ENCODE measurements around the gene HCN1. TPM values are rescaled to one million over a fixed set of nuclear protein-coding genes. Genes with fewer than 3 reads are reported as not detected.

Gene HCN1
- under 1 TPM in 7 of 8 experiments, not detected in 1; 0.10 to 0.93 (median 0.54) TPM for total RNA-seq

DNA sequence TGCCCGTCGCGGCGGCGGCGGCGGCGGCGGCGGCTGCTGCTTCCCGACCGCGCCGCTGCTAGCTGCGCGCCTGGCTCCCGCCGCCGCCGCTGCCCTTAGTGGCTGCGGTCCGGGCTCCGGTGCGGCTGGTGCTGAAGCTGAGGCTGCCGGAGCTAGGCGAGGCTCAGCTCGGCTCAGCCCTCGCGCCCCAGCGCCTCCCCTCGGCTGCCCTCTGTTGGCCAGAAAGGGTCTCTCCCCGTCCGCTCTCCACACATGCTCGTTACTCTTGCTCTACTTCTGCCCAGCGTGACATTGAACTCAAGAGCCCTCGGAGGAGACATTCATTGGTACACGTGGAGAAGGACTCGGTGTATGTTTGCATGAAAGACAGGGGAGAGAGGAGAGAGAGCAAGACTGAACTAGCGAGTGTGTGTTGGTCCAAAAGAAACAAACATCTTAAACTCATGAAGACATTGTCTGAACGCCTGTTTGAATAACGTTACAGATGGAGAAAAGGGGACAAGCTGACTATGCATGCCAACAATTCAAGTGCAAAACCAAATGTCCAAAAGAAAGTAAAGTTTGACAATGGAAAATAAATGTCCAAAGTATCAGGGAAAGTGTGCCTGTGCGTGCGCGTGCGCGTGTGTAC, at the start of gene HCN1:
Gene HCN1 (minus strand): TSS at position 175 of the 631 bp plus-strand sequence.
- Histone ChIP-seq H3K4me1 (replicated peaks in 1 of 2) (peaks cover 0 to 8% of the 10 kb centered on the region in 2 donors), H3K27ac (no peak within 1 kb of the TSS), H3K4me3 (peak within 1 kb of the TSS; percentile 48 to 61 (median 49))
- ATAC-seq (replicated peaks in 6 of 8) = peak; percentile 82 to 100 (median 99)
- in situ Hi-C loops (cut with MboI; ENCODE audit: low pct_unique_long_range_greater_than_20kb in 2 of 9, low sequenced_read_pairs in 9 of 9, unreplicated experiment in 9 of 9) = no loop called here
- WGBS, 10 experiments = 0 to 95% (median 50%) methylated on average over 2 to 12 of the region's 46 CpGs

DNA sequence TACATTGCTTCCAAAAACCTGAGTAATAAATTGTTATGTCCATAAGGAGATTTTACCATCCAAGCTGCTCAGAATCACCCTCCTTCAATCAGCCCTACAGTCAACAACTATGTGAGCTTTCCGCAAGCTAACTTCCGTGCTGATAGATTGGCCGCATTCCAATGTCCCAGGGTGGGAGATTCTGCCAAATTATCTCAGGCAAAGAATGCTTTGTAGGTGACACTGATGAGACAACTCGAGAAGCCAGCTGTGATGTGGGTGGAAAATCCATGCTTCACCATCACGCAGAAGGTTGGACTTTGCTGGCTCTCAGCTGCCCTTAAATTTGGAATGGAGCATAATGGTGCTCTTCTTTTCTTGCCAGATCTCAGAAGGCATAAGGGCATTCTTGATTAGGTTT, 44.9 kb upstream of the HCN1 start:
- no peak overlapping the region for H3K4me3 ChIP-seq
- in situ Hi-C loops (cut with MboI; ENCODE audit: low pct_unique_long_range_greater_than_20kb in 2 of 9, low sequenced_read_pairs in 9 of 9, unreplicated experiment in 9 of 9) = no loop called here
- no peaks in the 10 kb centered on the region for H3K4me1 ChIP-seq (replicated peaks in 1 of 2)
- no peak for ATAC-seq (replicated peaks in 6 of 8)
- 0 to 100% (median 40%) methylated on average over 1 to 5 of the region's 5 CpGs; no CpG with 5 or more reads in 1 of the 10 experiments for WGBS, 10 experiments
- no peak overlapping the region for H3K27ac ChIP-seq

DNA sequence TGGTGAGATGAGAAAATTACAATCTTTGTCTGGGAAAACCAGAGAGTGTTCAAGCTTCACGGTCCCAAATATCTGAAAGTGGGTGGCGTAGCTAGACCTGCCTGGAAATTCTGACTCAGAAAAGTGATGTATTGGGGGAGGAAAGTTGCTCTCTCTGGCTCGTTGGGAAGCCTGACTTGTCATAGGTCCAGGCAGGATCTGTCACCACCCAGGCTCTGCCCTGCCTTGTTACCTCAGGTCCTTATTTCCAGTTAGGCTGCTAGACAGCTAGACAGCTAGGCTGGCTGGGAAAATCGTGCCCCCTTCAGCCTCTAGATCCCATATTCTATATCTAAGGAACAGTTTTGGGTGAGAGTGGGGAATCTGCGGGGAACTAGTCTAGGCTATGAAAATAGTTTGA, 41.0 kb upstream of the HCN1 start:
- no peak overlapping the region for H3K27ac ChIP-seq
- in situ Hi-C loops (cut with MboI; ENCODE audit: low pct_unique_long_range_greater_than_20kb in 2 of 9, low sequenced_read_pairs in 9 of 9, unreplicated experiment in 9 of 9) = no loop called here
- ATAC-seq (replicated peaks in 6 of 8) = no peak
- 0 to 86% (median 54%) methylated on average over 2 to 5 of the region's 5 CpGs; no CpG with 5 or more reads in 1 of the 10 experiments for WGBS, 10 experiments
- no peak overlapping the region for H3K4me3 ChIP-seq
- H3K4me1 ChIP-seq (replicated peaks in 1 of 2) = no peaks in the 10 kb centered on the region

DNA sequence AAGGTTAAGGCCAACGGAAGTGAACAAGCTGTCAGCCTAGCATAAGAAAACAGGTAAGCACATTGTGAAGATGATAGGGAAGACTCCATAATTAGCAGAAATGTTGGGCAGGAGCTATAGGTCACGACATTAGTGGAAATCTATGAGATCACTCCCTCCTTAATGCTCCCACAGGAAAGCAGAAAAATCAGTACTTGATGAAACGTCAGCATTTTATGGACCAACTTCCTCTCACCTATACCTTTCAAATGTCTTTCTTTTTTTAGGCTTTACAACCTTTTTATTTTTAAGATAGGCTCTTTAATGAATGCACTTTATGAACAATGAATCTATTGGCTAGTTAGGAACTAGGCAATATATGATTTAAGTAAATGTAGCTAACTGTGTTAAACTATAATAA, 29.4 kb upstream of the HCN1 start:
- Histone ChIP-seq H3K27ac (no peak overlapping the region), H3K4me1 (replicated peaks in 1 of 2) (no peaks in the 10 kb centered on the region), H3K4me3 (no peak overlapping the region)
- in situ Hi-C loops (cut with MboI; ENCODE audit: low pct_unique_long_range_greater_than_20kb in 2 of 9, low sequenced_read_pairs in 9 of 9, unreplicated experiment in 9 of 9) = no loop called here
- 0 to 80% (median 66%) methylated on average over 1 to 3 of the region's 3 CpGs; no CpG with 5 or more reads in 1 of the 10 experiments for WGBS, 10 experiments
- ATAC-seq (replicated peaks in 6 of 8) = no peak

DNA sequence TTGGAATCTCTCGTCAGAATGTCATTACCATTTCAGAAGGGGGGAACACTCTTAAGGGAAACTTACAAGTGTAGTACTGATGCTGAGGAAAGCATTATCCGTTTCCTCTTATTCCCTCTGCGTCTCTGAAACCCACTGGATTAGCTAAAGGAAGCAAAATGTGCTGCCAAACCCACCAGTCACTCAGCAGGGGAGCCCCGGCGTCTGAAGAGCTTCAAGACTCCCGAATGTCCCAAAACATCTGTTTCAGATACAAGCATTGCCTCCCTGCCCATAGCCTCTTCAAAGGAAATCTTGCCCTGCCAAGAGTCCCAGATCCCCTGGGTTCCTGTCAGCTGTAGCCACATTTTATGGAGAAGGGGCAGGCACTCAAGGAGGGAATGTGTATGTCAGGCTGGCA, 1.0 kb upstream of the HCN1 start:
- in situ Hi-C loops (cut with MboI; ENCODE audit: low pct_unique_long_range_greater_than_20kb in 2 of 9, low sequenced_read_pairs in 9 of 9, unreplicated experiment in 9 of 9) = no loop called here
- no peak for ATAC-seq (replicated peaks in 6 of 8)
- Histone ChIP-seq H3K27ac (no peak overlapping the region), H3K4me3 (no peak overlapping the region), H3K4me1 (replicated peaks in 1 of 2) (peaks cover 0 to 8% of the 10 kb centered on the region in 2 donors)
- WGBS, 10 experiments = 0 to 100% (median 70%) methylated on average over 1 to 5 of the region's 6 CpGs; no CpG with 5 or more reads in 3 of the 10 experiments

DNA sequence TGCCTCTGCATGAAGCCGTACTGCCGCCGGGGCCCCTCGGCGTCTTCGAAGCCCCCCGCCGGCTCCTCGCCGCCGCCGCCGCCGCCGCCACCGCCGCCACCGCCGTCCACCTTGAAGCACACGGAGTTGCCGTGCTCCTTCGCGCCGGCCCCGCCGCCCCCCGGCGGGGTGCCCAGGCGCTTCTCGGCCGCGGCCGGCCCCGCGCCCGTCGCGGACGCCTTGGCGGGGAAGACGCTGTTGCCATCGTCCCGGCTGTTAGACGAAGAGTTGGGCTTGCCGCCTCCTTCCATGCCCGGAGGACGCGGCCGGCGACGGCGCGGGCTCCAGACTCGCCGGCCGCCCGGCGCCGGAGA, 400 bp downstream of the HCN1 start:
- Histone ChIP-seq H3K4me1 (replicated peaks in 1 of 2) (peaks cover 0 to 8% of the 10 kb centered on the region in 2 donors), H3K4me3 (peak overlapping the region; percentile 48 to 61 (median 49)), H3K27ac (no peak overlapping the region)
- in situ Hi-C loops (cut with MboI; ENCODE audit: low pct_unique_long_range_greater_than_20kb in 2 of 9, low sequenced_read_pairs in 9 of 9, unreplicated experiment in 9 of 9) = no loop called here
- peak in 1 of 8 experiments; percentile 58 for ATAC-seq (replicated peaks in 6 of 8)
- WGBS, 10 experiments = no CpG with 5 or more reads among the region's 59 CpGs

DNA sequence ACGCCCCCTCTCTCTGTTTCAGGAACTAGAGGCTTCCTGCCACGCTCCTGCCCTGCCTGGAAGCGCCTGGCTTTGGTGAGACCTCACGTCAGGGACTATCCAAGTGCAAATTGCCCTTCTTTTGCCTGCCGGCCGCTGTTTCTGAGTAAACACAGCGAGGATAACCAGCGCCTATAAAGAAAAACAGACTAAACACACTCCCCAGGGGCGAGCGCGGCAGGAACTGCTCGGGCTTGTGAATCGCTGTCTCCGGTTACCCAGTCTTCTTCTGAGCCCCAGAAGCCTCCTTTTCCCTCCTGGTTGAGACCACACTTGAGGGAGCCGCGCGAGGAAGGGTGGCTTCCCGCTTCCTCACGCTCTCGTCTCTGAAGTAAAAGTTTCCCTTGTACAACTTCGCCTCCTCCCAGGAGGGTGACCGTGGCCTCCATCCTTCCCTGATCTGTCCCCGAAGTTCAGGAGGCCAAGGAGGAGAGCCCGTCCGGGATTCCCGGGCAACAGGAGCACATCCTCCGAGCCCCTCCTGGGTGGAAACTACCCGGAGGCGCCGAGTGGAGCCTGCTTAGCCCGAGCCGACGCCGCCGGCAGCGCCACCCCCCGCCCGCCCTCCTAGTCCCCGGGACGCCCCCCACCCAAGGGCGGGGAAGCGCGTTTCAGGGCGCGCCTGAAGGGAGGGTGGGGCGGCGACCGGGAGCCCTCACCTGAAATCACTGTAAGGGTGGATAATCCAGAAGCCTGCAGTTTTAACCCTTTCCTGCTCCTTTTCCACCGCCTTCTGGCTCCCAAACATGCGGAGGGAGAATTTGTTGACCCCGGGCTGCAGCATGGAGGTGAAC, 993 bp downstream of the HCN1 start:
- WGBS, 10 experiments = 0 to 20% (median 0%) methylated on average over 1 to 17 of the region's 51 CpGs; no CpG with 5 or more reads in 1 of the 10 experiments
- Histone ChIP-seq H3K4me1 (replicated peaks in 1 of 2) (peaks cover 0 to 8% of the 10 kb centered on the region in 2 donors), H3K4me3 (peak overlapping the region; percentile 48 to 61 (median 49)), H3K27ac (no peak overlapping the region)
- ATAC-seq (replicated peaks in 6 of 8) = peak in 5 of 8 experiments; percentile 6 to 38 (median 37)
- in situ Hi-C loops (cut with MboI; ENCODE audit: low pct_unique_long_range_greater_than_20kb in 2 of 9, low sequenced_read_pairs in 9 of 9, unreplicated experiment in 9 of 9) = no loop called here

DNA sequence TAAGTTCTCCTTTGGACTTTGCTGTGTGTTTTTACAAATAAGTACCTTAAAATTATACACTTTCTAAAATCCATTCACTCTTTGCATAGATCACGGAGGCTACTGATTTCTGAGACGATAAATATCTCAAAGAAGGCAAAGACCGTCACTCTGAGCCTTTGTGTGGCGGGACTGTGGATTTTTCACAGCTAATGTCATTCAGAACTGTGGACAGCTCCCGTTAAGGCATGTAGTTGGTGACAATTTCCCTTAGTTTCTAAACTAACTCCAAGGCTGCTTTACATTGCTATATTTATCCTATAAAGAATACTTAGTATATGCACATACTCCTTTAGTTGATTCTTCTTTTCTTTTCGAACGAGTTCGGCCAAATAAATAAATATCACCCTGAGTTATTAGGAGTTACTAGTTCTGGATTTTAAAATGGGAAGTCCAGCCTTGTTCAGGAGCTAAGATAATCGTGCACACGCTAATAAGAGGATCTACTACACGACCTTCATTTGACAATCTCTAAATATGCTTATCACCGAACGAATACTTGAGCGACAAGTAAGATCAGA, 1.8 kb downstream of the HCN1 start:
- Histone ChIP-seq H3K4me1 (replicated peaks in 1 of 2) (peaks cover 0 to 8% of the 10 kb centered on the region in 2 donors), H3K27ac (no peak overlapping the region), H3K4me3 (peak overlapping the region; percentile 48 to 61 (median 49))
- in situ Hi-C loops (cut with MboI; ENCODE audit: low pct_unique_long_range_greater_than_20kb in 2 of 9, low sequenced_read_pairs in 9 of 9, unreplicated experiment in 9 of 9) = no loop called here
- 0 to 42% (median 19%) methylated on average over 4 to 14 of the region's 14 CpGs for WGBS, 10 experiments
- ATAC-seq (replicated peaks in 6 of 8) = no peak

DNA sequence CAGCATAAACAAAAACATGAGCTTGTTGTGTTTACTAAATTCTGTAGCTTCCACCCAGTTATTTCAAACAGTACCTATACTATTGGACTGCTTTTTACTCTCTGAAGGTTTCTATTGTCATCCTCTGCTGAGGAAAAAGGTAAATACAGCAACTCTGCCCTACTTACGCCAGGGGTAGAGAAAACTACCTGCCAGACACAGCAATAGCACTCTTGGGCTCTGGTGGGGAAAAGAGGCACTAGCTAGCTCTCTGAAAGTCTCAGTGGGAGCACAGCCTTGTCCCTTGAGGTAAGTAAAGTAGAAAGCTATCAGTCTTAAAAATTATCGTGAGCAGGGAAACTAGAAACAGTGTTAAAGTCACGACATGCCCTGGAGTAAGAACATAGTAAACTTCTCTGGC, 3.7 kb downstream of the HCN1 start:
- in situ Hi-C loops (cut with MboI; ENCODE audit: low pct_unique_long_range_greater_than_20kb in 2 of 9, low sequenced_read_pairs in 9 of 9, unreplicated experiment in 9 of 9) = no loop called here
- no peak overlapping the region for H3K4me3 ChIP-seq
- 0 to 89% (median 78%) methylated on average over 3 of the region's 3 CpGs for WGBS, 10 experiments
- H3K4me1 ChIP-seq (replicated peaks in 1 of 2) = peaks cover 0 to 8% of the 10 kb centered on the region in 2 donors
- no peak for ATAC-seq (replicated peaks in 6 of 8)
- no peak overlapping the region for H3K27ac ChIP-seq

DNA sequence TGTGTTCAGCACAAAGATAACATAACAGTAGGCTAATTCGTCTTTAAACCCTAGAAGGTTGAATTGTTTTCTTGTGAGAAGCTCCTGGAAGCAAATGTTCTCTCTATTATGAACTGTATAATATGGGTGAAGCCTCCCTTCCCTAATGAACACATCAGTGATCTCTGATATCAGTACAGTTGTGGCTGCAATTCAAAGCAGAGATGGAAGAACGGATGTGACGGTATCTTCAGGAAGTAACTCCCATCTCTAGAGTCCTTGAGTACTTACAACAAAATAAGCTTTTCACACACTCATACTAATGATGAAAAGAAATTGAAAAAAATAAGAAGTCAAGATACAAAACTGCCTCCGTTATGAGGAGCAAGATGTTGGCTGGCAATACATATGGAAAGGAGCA, 4.5 kb downstream of the HCN1 start:
- no peak overlapping the region for H3K4me3 ChIP-seq
- H3K4me1 ChIP-seq (replicated peaks in 1 of 2) = peaks cover 0 to 8% of the 10 kb centered on the region in 2 donors
- in situ Hi-C loops (cut with MboI; ENCODE audit: low pct_unique_long_range_greater_than_20kb in 2 of 9, low sequenced_read_pairs in 9 of 9, unreplicated experiment in 9 of 9) = no loop called here
- no peak overlapping the region for H3K27ac ChIP-seq
- WGBS, 10 experiments = 5 to 82% (median 56%) methylated on average over 1 to 4 of the region's 4 CpGs; no CpG with 5 or more reads in 1 of the 10 experiments
- ATAC-seq (replicated peaks in 6 of 8) = no peak

DNA sequence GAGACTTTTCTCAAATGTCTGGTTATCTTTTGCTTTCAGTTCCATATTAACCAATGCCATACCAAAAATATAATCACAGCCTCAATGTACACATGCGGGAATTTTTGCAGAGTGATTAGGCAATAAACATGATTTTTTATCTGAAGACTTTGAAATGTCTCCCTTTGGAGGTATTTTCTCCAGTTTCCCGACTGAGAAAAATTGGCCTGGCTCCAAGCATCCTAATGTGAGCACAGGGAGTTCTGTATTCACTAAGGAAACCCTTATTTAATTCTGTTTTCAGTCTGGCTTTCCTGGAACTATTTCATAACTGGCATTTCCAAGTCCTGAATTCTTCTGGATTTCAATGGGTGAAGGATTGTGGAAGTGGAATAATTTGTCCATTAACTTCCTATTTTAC, 8.5 kb downstream of the HCN1 start:
- no peak overlapping the region for H3K27ac ChIP-seq
- no peaks in the 10 kb centered on the region for H3K4me1 ChIP-seq (replicated peaks in 1 of 2)
- 10 to 81% (median 50%) methylated on average over 1 to 2 of the region's 2 CpGs; no CpG with 5 or more reads in 1 of the 10 experiments for WGBS, 10 experiments
- ATAC-seq (replicated peaks in 6 of 8) = no peak
- H3K4me3 ChIP-seq = no peak overlapping the region
- in situ Hi-C loops (cut with MboI; ENCODE audit: low pct_unique_long_range_greater_than_20kb in 2 of 9, low sequenced_read_pairs in 9 of 9, unreplicated experiment in 9 of 9) = no loop called here

DNA sequence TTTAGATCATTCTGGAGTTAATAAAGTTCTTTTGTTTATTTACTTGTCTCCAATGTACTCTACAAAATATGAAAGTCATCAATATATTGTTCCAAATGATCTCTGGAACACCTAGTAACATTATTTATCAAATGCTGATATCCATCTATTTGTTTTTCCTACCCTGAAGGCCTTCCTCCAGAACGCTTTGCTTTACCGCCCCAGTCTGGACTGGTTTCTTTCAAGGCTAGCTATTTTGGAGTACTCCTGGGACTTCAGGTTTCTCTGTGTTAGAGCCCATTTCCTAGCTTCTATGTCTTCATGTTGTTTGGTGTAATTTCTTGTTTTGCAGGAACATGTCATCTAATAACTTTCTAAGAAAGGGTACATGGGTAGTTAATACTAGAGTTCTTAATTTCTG, 9.6 kb downstream of the HCN1 start:
- Histone ChIP-seq H3K4me3 (no peak overlapping the region), H3K4me1 (replicated peaks in 1 of 2) (no peaks in the 10 kb centered on the region), H3K27ac (no peak overlapping the region)
- ATAC-seq (replicated peaks in 6 of 8) = no peak
- 42 to 100% (median 88%) methylated on average over 2 of the region's 2 CpGs; no CpG with 5 or more reads in 1 of the 10 experiments for WGBS, 10 experiments
- in situ Hi-C loops (cut with MboI; ENCODE audit: low pct_unique_long_range_greater_than_20kb in 2 of 9, low sequenced_read_pairs in 9 of 9, unreplicated experiment in 9 of 9) = no loop called here

DNA sequence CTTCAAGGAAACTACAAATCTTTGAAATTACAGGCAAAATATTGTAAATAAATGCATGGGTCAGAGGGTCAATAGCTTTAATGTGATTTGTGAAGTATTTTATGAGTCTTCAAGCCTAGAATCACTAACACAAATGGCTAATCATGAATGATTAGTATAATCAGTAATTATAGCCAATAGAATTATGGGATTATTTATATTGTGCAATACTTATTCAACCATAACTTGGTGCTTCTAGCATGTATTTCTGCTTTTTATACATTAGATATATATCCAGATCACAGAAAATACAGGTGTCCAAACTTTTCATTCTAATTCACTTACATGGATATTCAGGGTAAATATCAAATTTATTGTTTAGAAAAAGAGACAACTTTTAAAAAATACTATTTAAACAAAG, 12.1 kb downstream of the HCN1 start:
- in situ Hi-C loops (cut with MboI; ENCODE audit: low pct_unique_long_range_greater_than_20kb in 2 of 9, low sequenced_read_pairs in 9 of 9, unreplicated experiment in 9 of 9) = no loop called here
- no peak overlapping the region for H3K27ac ChIP-seq
- no peaks in the 10 kb centered on the region for H3K4me1 ChIP-seq (replicated peaks in 1 of 2)
- no peak overlapping the region for H3K4me3 ChIP-seq
- no peak for ATAC-seq (replicated peaks in 6 of 8)
